ENCODE results near the gene TADA3. TPM values are rescaled to one million over a fixed set of nuclear protein-coding genes. Genes with fewer than 3 reads are reported as not detected.

TADA3 gene
- total RNA-seq, 1 experiment from 2014 or later, result 49.0 TPM

Other genes starting within 250 kb of the TADA3 start
- 18.9 to 26.8 TPM (median 24.4 TPM) in 3 replicates for gene LHFPL4, start 238.7 kb downstream of the TADA3 start, total RNA-seq (2021)
- 46.7 to 47.9 TPM (median 47.5 TPM) in 3 replicates for gene MTMR14, start 143.0 kb downstream of the TADA3 start, total RNA-seq (2021)
- 3.2 to 6.6 TPM (median 6.0 TPM) in 3 replicates for gene CPNE9, start 88.6 kb downstream of the TADA3 start, total RNA-seq (2021)
- gene BRPF1, start 60.7 kb downstream of the TADA3 start, total RNA-seq (2021), result 20.4 to 22.8 TPM (median 21.4 TPM) in 3 replicates
- gene OGG1, start 42.5 kb downstream of the TADA3 start, total RNA-seq (2021), result 23.6 to 27.3 TPM (median 26.7 TPM) in 3 replicates
- 3.1 to 6.6 TPM (median 5.9 TPM) in 3 replicates for gene CAMK1, start 22.5 kb downstream of the TADA3 start, total RNA-seq (2021)
- gene ARPC4, start 609 bp upstream of the TADA3 start, total RNA-seq (2021), result 127 to 143 TPM (median 133 TPM) in 3 replicates
- gene TTLL3, start 17.8 kb upstream of the TADA3 start, total RNA-seq (2021), result 11.1 to 14.7 TPM (median 12.3 TPM) in 3 replicates
- gene RPUSD3, start 51.5 kb upstream of the TADA3 start, total RNA-seq (2021), result 83.0 to 95.5 TPM (median 90.8 TPM) in 3 replicates
- gene CIDEC, start 87.8 kb upstream of the TADA3 start, total RNA-seq (2021), result not detected in 3 replicates
- gene JAGN1, start 98.1 kb upstream of the TADA3 start, total RNA-seq (2021), result 25.6 to 30.1 TPM (median 28.7 TPM) in 3 replicates
- gene IL17RE, start 110.4 kb upstream of the TADA3 start, total RNA-seq (2021), result 3.0 to 4.2 TPM (median 4.0 TPM) in 3 replicates
- gene IL17RC, start 124.6 kb upstream of the TADA3 start, total RNA-seq (2021), result 10.1 to 11.8 TPM (median 10.2 TPM) in 3 replicates
- 18.8 to 36.2 TPM (median 35.9 TPM) in 3 replicates for gene CRELD1, start 141.4 kb upstream of the TADA3 start, total RNA-seq (2021)
- 9.2 to 11.5 TPM (median 11.4 TPM) in 3 replicates for gene PRRT3, start 159.9 kb upstream of the TADA3 start, total RNA-seq (2021)
- 38.0 to 43.8 TPM (median 42.1 TPM) in 3 replicates for gene EMC3, start 194.4 kb upstream of the TADA3 start, total RNA-seq (2021)
- gene FANCD2, start 234.0 kb upstream of the TADA3 start, total RNA-seq (2021), result 69.6 to 73.5 TPM (median 73.1 TPM) in 3 replicates